Mucosa of descending colon (tissue), 3 donors: Measurements from ENCODE around the gene C6orf89. TPM values are rescaled to one million over a fixed set of nuclear protein-coding genes. Genes with fewer than 3 reads are reported as not detected.

Experiments used
- ATAC-seq: fragments of 200-7000 bp; cut with Tn5 transposase; one replicate; pipeline ENCODE4 v1.9.1; 2020; ENCODE audit warnings: mild to moderate bottlenecking, moderate library complexity
- DNase-seq, 3 donors: peaks; one replicate each; pipeline ENCODE4 v3.0.0-alpha.2; 2020
- H3K36me3 ChIP-seq: fragments of 200-600 bp; one replicate; pipeline ENCODE4 v1.8.0; 2021; ENCODE audit warnings: low read depth, mild to moderate bottlenecking
- H3K4me1 ChIP-seq: fragments of 200-600 bp; one replicate; pipeline ENCODE4 v1.8.0; 2021; ENCODE audit warnings: low read depth, mild to moderate bottlenecking
- H3K4me3 ChIP-seq: fragments of 200-600 bp; one replicate; pipeline ENCODE4 v1.8.0; 2021; ENCODE audit warnings: mild to moderate bottlenecking
- H3K9me3 ChIP-seq: fragments of 200-600 bp; one replicate; pipeline ENCODE4 v1.8.0; 2021; ENCODE audit warnings: mild to moderate bottlenecking
- intact Hi-C, 2 donors: fragments of 100-400 bp; cut with DNase I in 1 of 2; cut with micrococcal nuclease in 1 of 2; formaldehyde crosslinking; loops; one replicate each; pipeline versions ENCODE4 v1.11.0 to v1.11.1; 2022; cut with DNase I, micrococcal nuclease
- total RNA-seq, 3 donors: library from RNA; stranded (reverse); fragmentation: NEBNext Ultra II Directional in 2 of 3; extraction: Animal tissue kit (Norgen Biotek cat#: 25700) in 2 of 3; gene quantifications; one replicate each; pipeline versions ENCODE4 v1.2.1 to v1.2.4, GENCODE V29; 2021 to 2023
- TF ChIP-seq, protein P1 (sequence below): fragments of 200-600 bp; IDR thresholded peaks from one replicate; pipeline ENCODE4 v1.8.0; 2022; ENCODE audit warnings: antibody characterized with exemption, mild to moderate bottlenecking
- donor health status: DM: no; HTN: no; CAD: no; lungs with moderate emphysema.
- donor health status: DM: no; HTN: no; CAD: no.
- donor health status: DM: no; HTN: yes; CAD: no.

Gene C6orf89
- total RNA-seq, 3 donors from 2014 or later = 53.9 to 66.6 (median 56.0) TPM

DNA sequence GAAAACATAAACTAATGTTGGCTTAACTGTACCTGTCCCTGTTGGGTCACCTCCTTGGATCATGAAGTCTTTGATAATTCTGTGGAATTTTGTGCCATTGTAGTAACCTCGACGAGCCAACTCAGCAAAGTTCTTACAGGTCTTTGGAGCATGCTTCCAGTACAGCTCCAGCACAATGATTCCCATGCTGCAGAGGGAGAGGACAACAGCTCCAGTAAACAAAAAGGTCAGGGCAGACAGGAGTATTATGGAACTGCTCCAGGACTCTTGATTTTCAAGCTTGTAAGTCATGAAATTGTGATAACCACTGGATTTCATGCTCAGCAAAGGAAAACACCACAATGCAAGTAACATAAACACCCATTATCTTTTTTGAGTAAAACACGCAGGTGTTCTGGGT lies 14.1 kb upstream of the C6orf89 start:
- intact Hi-C loops = no loop called here
- no peaks in the 10 kb centered on the region for H3K9me3 ChIP-seq
- no peaks in the 10 kb centered on the region for H3K36me3 ChIP-seq
- H3K4me3 ChIP-seq = no peak overlapping the region
- ATAC-seq = no peak
- DNase-seq = no peak
- TF ChIP-seq, protein P1, sequence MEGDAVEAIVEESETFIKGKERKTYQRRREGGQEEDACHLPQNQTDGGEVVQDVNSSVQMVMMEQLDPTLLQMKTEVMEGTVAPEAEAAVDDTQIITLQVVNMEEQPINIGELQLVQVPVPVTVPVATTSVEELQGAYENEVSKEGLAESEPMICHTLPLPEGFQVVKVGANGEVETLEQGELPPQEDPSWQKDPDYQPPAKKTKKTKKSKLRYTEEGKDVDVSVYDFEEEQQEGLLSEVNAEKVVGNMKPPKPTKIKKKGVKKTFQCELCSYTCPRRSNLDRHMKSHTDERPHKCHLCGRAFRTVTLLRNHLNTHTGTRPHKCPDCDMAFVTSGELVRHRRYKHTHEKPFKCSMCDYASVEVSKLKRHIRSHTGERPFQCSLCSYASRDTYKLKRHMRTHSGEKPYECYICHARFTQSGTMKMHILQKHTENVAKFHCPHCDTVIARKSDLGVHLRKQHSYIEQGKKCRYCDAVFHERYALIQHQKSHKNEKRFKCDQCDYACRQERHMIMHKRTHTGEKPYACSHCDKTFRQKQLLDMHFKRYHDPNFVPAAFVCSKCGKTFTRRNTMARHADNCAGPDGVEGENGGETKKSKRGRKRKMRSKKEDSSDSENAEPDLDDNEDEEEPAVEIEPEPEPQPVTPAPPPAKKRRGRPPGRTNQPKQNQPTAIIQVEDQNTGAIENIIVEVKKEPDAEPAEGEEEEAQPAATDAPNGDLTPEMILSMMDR = no peak
- H3K4me1 ChIP-seq = peaks cover 8% of the 10 kb centered on the region

DNA sequence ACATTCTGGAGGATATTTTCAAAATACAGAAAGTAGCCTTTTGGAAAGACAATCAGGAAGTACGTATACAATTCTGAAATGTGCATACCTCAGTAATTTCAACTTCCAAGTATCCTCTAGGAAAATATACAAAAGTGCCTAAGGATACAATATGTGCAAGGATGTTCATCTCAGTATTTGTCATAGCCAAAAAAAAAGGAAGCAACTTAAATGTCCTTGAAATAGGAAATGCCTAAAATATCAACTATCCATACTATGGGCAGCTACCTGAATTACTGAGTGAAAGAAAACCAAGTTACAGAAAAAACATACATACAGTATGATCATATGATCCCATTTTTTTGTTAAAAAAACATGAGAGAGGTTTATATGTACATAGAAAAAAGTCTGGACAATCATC lies 12.6 kb upstream of the C6orf89 start:
- TF ChIP-seq, protein P1 = no peak
- H3K4me3 ChIP-seq = no peak overlapping the region
- intact Hi-C loops = no loop called here
- H3K9me3 ChIP-seq = no peaks in the 10 kb centered on the region
- peaks cover 8% of the 10 kb centered on the region for H3K4me1 ChIP-seq
- DNase-seq (no peak), ATAC-seq (no peak)
- H3K36me3 ChIP-seq = no peaks in the 10 kb centered on the region

DNA sequence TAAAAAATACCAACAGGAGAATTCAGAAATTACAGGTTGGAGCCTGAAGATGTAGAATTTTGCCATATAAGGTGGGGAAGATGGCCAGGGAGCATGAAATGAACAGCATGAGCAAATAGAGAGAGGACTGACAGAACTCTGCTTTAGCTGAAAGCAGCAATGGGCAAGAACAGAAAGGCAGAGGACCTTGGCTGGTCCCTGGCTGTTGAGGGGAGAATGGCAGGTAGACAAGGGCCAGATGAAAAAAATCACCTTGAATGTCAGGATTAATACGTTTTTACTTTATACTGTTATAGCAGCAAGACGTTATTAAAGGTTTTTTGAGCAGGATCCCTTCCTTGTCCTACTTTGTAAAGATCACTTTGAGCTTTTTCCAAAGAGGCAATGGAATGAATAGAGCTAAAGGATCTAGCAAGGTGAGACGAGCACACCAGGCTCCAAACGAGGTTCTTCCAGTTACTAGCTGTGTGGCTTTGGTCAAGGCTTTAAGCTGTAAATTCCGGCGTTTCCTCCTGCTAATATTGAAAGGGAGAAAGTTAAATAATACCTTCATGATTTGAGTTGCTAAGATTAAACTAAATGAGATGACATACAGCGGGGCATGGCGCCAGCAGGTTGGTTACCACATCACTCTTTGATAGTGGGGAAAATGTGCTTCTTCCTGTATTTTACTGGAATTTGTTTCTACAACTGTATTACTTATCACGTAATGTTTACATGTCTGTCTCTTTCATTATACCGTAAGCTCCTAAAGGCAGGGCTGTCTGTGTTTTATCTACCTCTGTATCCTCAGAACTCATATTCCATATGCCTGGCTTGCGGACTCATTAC lies 11.9 kb upstream of the C6orf89 start:
- TF ChIP-seq, protein P1 = no peak
- DNase-seq (peak in 1 of 3 donors; percentile 37), ATAC-seq (peak; percentile 9)
- intact Hi-C loops = no loop called here
- H3K4me1 ChIP-seq = peaks cover 8% of the 10 kb centered on the region
- H3K36me3 ChIP-seq = no peaks in the 10 kb centered on the region
- peak overlapping the region; percentile 58 for H3K4me3 ChIP-seq
- no peaks in the 10 kb centered on the region for H3K9me3 ChIP-seq

DNA sequence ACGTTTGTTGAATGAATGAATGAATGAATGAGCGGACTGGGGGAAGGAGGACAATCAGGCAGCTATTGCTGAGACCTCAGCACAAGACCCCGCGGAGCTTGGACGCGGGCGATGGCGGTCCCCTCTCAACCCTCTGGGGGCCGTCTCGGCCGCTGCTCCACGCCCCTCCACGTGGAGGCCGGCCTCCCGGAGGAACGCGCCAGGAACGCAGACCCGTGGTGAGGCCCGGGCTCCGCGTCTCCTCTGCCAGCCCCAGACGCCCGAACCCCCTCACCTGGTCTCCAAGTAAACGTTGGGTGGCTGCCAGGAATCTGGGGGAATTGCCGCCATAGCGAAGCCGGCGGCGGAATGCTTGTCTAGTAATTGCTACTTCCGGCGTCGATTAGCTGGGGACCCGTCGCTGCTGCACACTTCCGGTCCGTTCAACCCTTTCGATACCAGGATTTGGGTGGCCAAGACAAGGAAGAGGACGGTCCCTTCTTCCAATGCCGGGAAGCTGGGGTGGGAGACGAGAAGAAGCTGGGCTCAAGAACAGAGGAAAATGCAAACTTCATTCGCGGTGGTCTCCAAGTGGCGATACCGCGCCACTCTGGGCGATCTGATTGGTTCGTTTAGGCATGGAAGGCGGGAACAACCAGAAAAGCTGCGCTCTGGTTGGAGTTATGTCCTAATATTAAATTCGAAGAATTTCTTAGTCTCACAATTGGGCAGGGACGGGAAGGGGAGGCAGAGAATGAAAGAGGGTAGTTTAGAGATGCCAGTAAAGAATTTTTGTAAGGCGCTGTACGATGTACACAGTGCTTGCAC lies 11.1 kb upstream of the C6orf89 start, which contains the start of gene PPIL1:
PPIL1 (minus strand) TSS at position 361 of the 807 bp plus-strand sequence; CDS start at position 330, 31 bp downstream.
- TF ChIP-seq, protein P1 = no peak
- Histone ChIP-seq H3K36me3 (no peaks in the 10 kb centered on the region), H3K4me1 (peaks cover 8% of the 10 kb centered on the region), H3K9me3 (no peaks in the 10 kb centered on the region), H3K4me3 (peak within 1 kb of the TSS; percentile 58)
- ATAC-seq (peak; percentile 92), DNase-seq (peak; percentile 84 to 87 (median 86))
- intact Hi-C loops = no loop called here

DNA sequence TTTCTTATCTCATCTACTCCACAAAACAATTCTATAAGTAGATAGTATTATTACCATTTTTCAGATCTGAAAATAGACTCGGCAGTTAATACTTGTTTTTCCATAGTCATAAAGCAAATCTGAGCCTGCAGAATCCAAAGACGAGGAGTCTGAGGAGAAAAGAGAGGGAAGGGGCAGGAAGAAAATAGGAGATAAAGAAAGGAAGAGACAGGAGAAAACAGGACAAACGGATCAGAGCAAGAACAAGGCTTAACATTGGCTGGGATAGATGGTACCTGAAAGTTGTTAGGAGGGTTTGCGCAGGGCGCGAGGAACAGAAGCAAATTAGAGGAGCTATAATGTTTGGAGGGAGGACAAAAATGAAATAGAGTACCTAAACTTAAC lies 10.5 kb upstream of the C6orf89 start:
- TF ChIP-seq, protein P1 = no peak
- Histone ChIP-seq H3K9me3 (no peaks in the 10 kb centered on the region), H3K36me3 (no peaks in the 10 kb centered on the region), H3K4me3 (peak overlapping the region; percentile 58), H3K4me1 (peaks cover 8% of the 10 kb centered on the region)
- intact Hi-C loops = no loop called here
- no peak for ATAC-seq
- no peak for DNase-seq
